ENCODE results near the gene FZD4.

GRCh38 chr11:86950661-86950995 is 4.6 kb downstream of the FZD4 start:
- no peak for TF ChIP-seq POLR2AphosphoS5 (IDR thresholded peaks at IDR 0.05; ENCODE audit: low read depth, low read length)
- TF ChIP-seq TAF1 (IDR thresholded peaks at IDR 0.05; ENCODE audit: borderline replicate concordance, insufficient read depth, low read length): no peak
- TF ChIP-seq REST (IDR thresholded peaks at IDR 0.05; ENCODE audit: insufficient read depth in 1 of 2, low read depth in 2 of 2, low read length in 2 of 2): no peak
